Right cardiac atrium (tissue), 5 donors: ENCODE measurements around the gene FGD6. TPM values are rescaled to one million over a fixed set of nuclear protein-coding genes. Genes with fewer than 3 reads are reported as not detected.
"Not testable (repeated sequence)": the region's sequence is repeated elsewhere in the genome, so short reads cannot be mapped to it uniquely, and the experiment has no call there.

Experiments used
- ATAC-seq, 2 donors: fragments of 200-7000 bp; cut with Tn5 transposase; one replicate each; pipeline versions ENCODE4 v1.8.0 to v1.9.1; 2020; ENCODE audit warnings: moderate library complexity in 2 of 2, mild to moderate bottlenecking in 1 of 2
- DNase-seq, 3 donors: peaks; one replicate each; pipeline ENCODE4 v3.0.0-alpha.2; 2020
- H3K27ac ChIP-seq: one replicate; pipeline ENCODE4 v1.5.1; 2013; ENCODE audit warnings: mild to moderate bottlenecking, low read length, control low read depth, moderate library complexity
- H3K27me3 ChIP-seq: one replicate; pipeline ENCODE4 v1.6.1; 2013; ENCODE audit not compliant: control insufficient read depth, insufficient read depth
- H3K4me1 ChIP-seq: one replicate; pipeline ENCODE4 v1.6.1; 2013; ENCODE audit warnings: low read length; ENCODE audit not compliant: control insufficient read depth, insufficient read depth
- H3K4me3 ChIP-seq: one replicate; pipeline ENCODE4 v1.5.1; 2013; ENCODE audit warnings: low read length, control low read depth
- H3K9me3 ChIP-seq: one replicate; pipeline ENCODE4 v1.6.1; 2013; ENCODE audit warnings: low read length; ENCODE audit not compliant: control insufficient read depth
- WGBS: extraction: QIAGEN DNeasy Blood & Tissue Kit; methylation state at CpG from one replicate; pipeline ENCODE4 v1.1.7; 2013; 5-methylcytosine and 5-hydroxymethylcytosine counted together
- intact Hi-C, 4 donors: fragments of 100-400 bp; cut with DNase I; formaldehyde crosslinking; loops; one replicate each; pipeline versions ENCODE4 v1.11.0 to v1.14.0; 2022 to 2023
- polyA plus RNA-seq: library from polyadenylated mRNA; stranded (reverse); fragments of 200-250 nt; gene quantifications from one replicate; pipeline ENCODE4 v1.2.3, GENCODE V29; 2013
- total RNA-seq, 4 donors: library from RNA; stranded (reverse); fragmentation: NEBNext Ultra II Directional; extraction: Animal tissue kit (Norgen Biotek cat#: 25700); gene quantifications; one replicate each; pipeline ENCODE4 v1.2.1, GENCODE V29; 2021
- donor health status: healthy with polysubstance abuse.
- donor health status: DM: no; HTN: yes; CAD: no.
- donor health status: DM: no; HTN: no; CAD: no.
- donor health status: DM: no; HTN: yes; CAD: no; lungs with severe emphysema.
- donor health status: DM: yes; HTN: yes; CAD: no.

The FGD6 gene
- total and polyA plus RNA-seq, 5 donors, result 2.9 to 23.8 (median 20.3) TPM

GRCh38 chr12:95143621-95144205 is 73.6 kb downstream of the FGD6 start:
- intact Hi-C loops, result no loop called here
- DNase-seq, result no peak

GRCh38 chr12:95142431-95143151 is 74.7 kb downstream of the FGD6 start:
- H3K27ac ChIP-seq, result no peak overlapping the region
- no peaks in the 10 kb centered on the region for H3K9me3 ChIP-seq
- 49% methylated on average over 2 of the region's 2 CpGs for WGBS
- peaks cover 2% of the 10 kb centered on the region for H3K4me1 ChIP-seq
- H3K4me3 ChIP-seq, result no peak overlapping the region
- intact Hi-C loops, result no loop called here
- no peaks in the 10 kb centered on the region for H3K27me3 ChIP-seq
- ATAC-seq, result peak in 1 of 2 donors; percentile 70
- DNase-seq, result no peak

More at GRCh38 chr12:95143621-95144205, 73.6 kb downstream of the FGD6 start:
- WGBS, result 18% methylated on average over 3 of the region's 3 CpGs
- Histone ChIP-seq H3K4me3 (no peak overlapping the region), H3K9me3 (no peaks in the 10 kb centered on the region), H3K27ac (peak overlapping the region; percentile 93), H3K4me1 (peaks cover 2% of the 10 kb centered on the region), H3K27me3 (no peaks in the 10 kb centered on the region)
- peak; percentile 87 to 88 for ATAC-seq

DNA sequence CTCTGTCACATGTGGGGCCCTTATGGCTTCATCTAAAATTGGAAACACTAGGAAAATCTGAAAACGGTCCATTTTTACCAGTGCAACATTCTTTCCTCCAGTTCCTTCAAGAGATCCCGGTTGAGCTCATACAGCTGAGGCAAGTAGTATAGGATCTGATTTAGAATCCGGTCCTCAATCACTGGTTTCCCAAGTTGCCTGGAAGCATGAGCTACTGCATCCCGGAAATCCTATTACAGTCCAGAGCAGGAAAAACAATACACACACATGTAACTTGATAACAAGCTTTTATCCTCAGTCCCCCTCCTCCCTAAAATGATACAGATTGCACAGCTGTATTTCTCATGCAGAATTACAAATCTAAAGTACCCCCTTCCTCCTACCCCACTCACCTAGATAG is 76.0 kb downstream of the FGD6 start:
- intact Hi-C loops, result no loop called here
- Histone ChIP-seq H3K9me3 (no peaks in the 10 kb centered on the region), H3K27me3 (no peaks in the 10 kb centered on the region), H3K27ac (no peak overlapping the region), H3K4me1 (peaks cover 2% of the 10 kb centered on the region), H3K4me3 (no peak overlapping the region)
- WGBS, result 66% methylated on average over 4 of the region's 4 CpGs
- no peak for ATAC-seq
- no peak for DNase-seq

GRCh38 chr12:95138031-95138430 is 79.2 kb downstream of the FGD6 start:
- intact Hi-C loops, DNase-seq, H3K27ac ChIP-seq, H3K9me3 ChIP-seq, H3K27me3 ChIP-seq, H3K4me1 ChIP-seq, ATAC-seq, H3K4me3 ChIP-seq: not testable (repeated sequence)
- WGBS, result 97% methylated on average over 8 of the region's 8 CpGs

DNA sequence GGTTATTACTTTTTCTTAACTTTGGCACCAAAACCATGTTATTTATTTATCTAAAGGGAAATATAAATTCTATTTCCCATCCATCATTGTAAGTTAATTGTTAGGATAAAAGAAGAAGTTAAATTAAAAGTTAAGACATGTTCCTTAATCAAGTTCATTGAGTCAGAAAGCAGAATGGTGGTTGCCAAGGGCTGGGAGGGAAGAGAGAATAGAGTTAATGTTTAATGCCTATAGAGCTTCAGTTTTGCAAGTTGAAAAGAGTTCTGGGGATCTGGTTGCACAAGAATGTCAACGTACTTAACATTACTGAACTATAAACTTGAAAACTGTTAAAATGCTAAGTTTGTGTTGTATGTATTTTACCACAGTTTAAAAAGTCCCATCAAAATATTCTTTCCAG is 80.7 kb downstream of the FGD6 start:
- no peaks in the 10 kb centered on the region for H3K27me3 ChIP-seq
- intact Hi-C loops, result no loop called here

DNA sequence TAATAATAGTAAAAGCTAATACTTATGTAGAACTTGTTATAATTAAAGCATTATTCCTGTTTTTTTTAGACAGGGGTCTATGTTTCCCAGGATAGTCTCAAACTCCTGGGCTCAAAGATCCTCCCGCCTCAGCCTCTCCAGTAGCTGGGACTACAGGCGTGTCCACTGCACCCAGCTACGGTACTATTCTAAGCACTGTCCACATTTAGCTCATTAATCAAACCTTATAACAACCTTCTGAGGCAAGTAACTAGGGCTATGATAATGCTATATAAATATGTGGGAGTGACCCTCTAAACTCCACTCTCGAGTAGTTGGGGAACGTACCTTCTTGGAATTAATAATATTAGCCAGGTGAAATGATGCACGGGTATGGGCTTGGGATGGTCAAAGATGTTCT is 83.2 kb downstream of the FGD6 start:
- no peaks in the 10 kb centered on the region for H3K9me3 ChIP-seq
- peaks cover 1% of the 10 kb centered on the region for H3K4me1 ChIP-seq
- WGBS, result 83% methylated on average over 6 of the region's 6 CpGs
- no peak overlapping the region for H3K27ac ChIP-seq
- no peak for ATAC-seq
- H3K4me3 ChIP-seq, result no peak overlapping the region
- H3K27me3 ChIP-seq, result no peaks in the 10 kb centered on the region
- intact Hi-C loops, result no loop called here
- DNase-seq, result no peak

More for the DNA sequence above, 80.7 kb downstream of the FGD6 start:
- Histone ChIP-seq H3K27ac (no peak overlapping the region), H3K4me1 (peaks cover 1% of the 10 kb centered on the region), H3K4me3 (no peak overlapping the region), H3K9me3 (no peaks in the 10 kb centered on the region)
- WGBS, result 92% methylated on average over 1 of the region's 1 CpG
- ATAC-seq (no peak), DNase-seq (no peak)

- Histone ChIP-seq H3K27me3 (no peaks in the 10 kb centered on the region), H3K9me3 (no peaks in the 10 kb centered on the region), H3K4me3 (no peak overlapping the region), H3K4me1 (peaks cover 1% of the 10 kb centered on the region), H3K27ac (no peak overlapping the region)
- intact Hi-C loops, result no loop called here
- WGBS, result 76% methylated on average over 10 of the region's 10 CpGs
- no peak for DNase-seq
- ATAC-seq, result no peak
Measured at GRCh38 chr12:95131589-95132340, 85.5 kb downstream of the FGD6 start.

DNA sequence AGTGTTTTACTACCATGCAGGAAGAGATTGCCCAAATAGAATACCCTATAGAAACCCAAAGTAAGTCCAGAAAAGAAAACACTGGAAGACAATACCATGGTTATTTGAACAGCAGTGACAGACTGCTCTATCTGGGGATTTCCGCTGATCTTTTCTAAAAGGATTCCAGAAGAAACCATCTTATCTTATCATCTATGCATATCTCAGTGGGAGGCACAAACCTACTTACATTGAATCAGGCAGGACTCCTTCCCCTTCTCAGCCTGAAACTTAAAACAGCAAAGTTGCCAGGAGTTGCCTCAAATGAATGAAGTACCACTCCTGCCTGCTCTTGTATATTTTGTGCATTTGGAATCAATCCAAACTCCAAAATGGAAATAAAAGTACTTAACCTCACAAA is 87.2 kb downstream of the FGD6 start:
- ATAC-seq, result no peak
- Histone ChIP-seq H3K4me3 (no peak overlapping the region), H3K9me3 (no peaks in the 10 kb centered on the region), H3K27ac (no peak overlapping the region), H3K4me1 (peaks cover 1% of the 10 kb centered on the region), H3K27me3 (no peaks in the 10 kb centered on the region)
- WGBS, result 75% methylated on average over 1 of the region's 1 CpG
- no peak for DNase-seq
- intact Hi-C loops, result no loop called here

DNA sequence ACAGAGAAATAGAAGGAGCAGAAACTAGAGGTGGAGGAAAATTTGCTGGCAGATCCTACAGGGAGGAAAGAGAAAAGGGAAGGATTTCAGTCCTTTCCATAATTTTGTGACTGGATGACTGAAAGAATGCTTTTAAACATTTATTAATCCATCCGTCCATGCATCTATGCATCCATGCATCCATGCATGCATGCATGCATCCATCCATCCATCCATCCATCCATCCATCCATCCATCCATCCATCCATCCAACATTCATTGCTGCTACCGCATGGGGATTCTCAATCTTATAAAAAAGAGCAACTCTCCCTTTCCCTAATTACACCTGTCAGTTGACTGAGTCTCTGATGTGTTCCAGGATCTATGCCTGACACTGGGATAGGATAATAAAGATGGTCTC is 88.2 kb downstream of the FGD6 start:
- Histone ChIP-seq H3K27ac (no peak overlapping the region), H3K27me3 (no peaks in the 10 kb centered on the region), H3K9me3 (no peaks in the 10 kb centered on the region), H3K4me1 (peaks cover 1% of the 10 kb centered on the region), H3K4me3 (no peak overlapping the region)
- DNase-seq (no peak), ATAC-seq (no peak)
- WGBS, result 94% methylated on average over 2 of the region's 2 CpGs
- intact Hi-C loops, result no loop called here

DNA sequence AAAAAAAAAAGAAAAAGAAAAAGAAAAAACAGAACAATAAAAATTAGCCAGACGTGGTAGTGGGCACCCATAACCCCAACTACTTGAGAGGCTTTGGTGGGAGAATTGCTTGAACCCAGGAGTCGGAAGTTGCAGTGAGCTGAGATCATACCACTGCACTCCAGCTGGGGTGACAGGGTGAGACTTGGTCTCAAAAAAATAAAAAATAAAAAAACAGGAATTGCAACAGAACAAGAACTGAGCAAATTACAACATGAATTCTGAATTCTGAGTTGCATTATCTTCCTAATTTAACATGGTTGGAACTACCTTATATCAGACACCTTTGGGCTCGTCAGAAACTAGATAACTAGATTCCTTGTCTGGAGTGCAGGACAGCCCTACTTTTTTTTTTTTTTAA is 90.5 kb downstream of the FGD6 start:
- Histone ChIP-seq H3K27ac (no peak overlapping the region), H3K4me3 (no peak overlapping the region), H3K9me3 (no peaks in the 10 kb centered on the region), H3K4me1 (no peaks in the 10 kb centered on the region), H3K27me3 (no peaks in the 10 kb centered on the region)
- no peak for ATAC-seq
- no peak for DNase-seq
- 76% methylated on average over 3 of the region's 3 CpGs for whole genome bisulfite sequencing
- intact Hi-C loops, result no loop called here

- ATAC-seq (no peak), DNase-seq (no peak)
- Histone ChIP-seq H3K27me3 (no peaks in the 10 kb centered on the region), H3K9me3 (no peaks in the 10 kb centered on the region), H3K27ac (no peak overlapping the region), H3K4me3 (no peak overlapping the region), H3K4me1 (no peaks in the 10 kb centered on the region)
- WGBS, result 91% methylated on average over 2 of the region's 2 CpGs
- intact Hi-C loops, result no loop called here
Measured at GRCh38 chr12:95126076-95126475, 91.2 kb downstream of the FGD6 start.
